ENCODE measurements around the gene CPN1.
"Not testable (repeated sequence)": the region's sequence is repeated elsewhere in the genome, so short reads cannot be mapped to it uniquely, and the experiment has no call there.

Gene CPN1

DNA sequence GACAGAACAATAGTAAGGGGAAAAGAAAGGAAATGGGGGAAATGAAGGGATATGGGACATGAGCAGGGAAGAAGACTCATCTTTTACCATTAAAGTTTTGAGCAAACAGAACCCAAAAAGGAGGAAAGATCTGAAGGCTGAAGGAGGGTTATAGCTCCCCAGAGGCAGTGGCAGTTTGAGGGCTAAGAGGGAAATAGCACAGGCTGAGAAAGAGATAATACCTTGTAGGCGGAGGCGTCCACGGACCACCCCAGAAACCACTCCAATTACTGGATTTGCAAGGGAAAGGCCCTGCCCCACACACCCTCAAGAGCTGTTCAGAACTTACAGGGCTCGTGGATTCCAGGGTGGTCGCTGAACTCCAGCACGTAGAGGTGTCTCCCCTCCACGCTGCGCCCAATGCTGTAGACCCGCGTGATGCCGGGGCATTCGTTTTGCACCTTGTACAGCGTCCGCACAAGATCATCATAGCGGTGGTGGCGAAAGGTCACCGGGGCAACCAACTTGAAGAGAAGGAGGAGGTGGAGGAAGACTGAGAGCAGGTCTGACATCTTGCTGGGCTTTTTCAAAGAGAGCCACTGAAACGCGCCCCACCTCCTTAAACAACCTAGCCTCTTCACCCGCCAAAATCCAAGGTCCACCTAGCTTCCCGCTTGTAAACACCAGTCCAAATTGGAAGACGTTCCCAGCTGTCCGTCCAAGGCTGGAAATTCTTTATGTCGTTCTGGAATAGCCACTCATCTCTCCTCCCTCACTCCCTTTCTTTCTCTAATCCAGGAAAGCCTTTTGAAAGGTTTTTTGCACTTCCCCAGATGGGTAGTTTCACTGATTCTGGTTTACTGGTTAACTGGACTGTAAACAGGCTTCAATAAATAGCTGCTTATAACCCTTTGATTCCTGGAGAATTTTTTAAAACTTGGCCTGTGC is at the start of gene CPN1:
TSS of gene CPN1 (minus strand) at position 795 of the 927 bp plus-strand sequence. CDS start at position 551, 244 bp downstream.
- no peak for DNase-seq (ENCODE audit: low spot score)

GRCh38 chr10:100130831-100131230 is 49.2 kb upstream of the CPN1 start:
- no peak for DNase-seq (ENCODE audit: low spot score)

DNA sequence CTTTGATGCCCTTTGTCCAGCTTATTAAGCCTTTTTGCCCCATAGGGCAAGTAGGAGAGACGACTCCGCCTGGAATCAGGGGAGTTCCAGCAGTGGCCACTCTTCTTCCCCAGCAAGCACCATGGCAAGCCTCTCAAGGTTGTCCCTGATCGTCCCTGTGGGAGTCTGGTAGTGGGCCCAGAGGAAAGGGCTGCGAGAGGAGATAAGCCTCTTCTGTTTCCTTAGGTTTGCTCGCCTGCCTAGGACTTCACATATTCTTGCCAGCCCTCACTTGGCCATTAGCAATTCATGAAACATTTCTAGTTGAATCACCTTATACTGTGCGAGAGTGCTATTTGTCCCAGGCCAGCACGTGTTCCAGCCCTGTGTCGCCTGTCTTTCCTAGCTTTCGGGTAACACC is 47.8 kb upstream of the CPN1 start:
- no peak for DNase-seq (ENCODE audit: low spot score)

DNA sequence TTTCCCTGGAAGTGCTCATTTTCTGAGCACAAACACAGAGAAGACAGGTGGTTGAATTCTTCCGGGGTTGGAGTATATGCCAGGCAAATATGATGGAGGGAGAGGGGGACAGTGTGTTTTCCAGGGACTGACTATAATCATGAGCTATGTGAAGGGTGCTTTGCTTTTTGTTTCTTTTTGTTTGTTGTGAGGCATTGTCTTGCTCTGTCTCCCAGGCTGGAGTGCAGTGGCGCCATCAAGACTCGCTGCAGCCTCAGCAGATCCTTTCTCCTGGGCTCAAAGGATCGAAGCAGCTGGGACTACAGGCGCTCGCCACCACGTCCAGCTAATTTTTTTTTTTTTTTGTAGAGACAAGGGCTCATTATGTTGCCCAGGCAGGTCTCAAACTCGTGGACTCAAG is 47.3 kb upstream of the CPN1 start:
- DNase-seq (ENCODE audit: low spot score): no peak

DNA sequence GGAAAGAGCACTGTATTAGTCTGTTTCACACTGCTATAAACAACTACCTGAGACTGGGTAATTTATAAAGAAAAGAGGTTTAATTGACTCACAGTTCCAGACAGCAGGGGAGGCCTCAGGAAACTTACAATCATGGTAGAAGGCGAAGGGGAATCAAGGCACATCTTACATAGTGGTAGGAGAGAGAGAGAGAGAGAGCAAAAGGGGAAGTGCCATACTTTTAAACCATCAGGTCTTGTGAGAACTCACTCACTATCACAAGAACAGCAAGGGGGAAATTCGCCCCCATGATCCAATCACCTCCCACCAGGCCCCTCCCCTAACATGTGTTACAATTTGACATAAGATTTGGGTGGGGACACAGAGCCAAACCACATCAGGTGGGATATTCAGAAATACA is 43.7 kb upstream of the CPN1 start:
- DNase-seq (ENCODE audit: low spot score): not testable (repeated sequence)

DNA sequence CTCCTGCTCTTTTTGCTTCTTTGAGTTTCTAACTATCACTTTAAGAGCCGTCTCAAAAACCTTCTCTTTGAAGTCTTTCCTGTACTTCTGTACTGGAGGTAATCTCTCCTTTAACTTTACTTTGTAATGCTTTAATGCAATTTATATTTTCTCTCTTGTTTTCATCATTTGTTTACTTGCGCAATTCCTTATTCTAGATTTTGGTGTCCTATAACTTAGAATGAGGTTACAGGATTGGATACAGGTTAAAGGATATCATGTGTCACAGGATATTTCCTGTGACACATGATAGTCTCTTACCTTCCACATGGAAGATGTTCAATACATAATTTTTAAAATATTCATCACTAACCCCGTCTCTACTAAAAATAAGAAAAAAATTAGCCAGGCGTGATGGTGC is 42.4 kb upstream of the CPN1 start:
- no peak for DNase-seq (ENCODE audit: low spot score)

DNA sequence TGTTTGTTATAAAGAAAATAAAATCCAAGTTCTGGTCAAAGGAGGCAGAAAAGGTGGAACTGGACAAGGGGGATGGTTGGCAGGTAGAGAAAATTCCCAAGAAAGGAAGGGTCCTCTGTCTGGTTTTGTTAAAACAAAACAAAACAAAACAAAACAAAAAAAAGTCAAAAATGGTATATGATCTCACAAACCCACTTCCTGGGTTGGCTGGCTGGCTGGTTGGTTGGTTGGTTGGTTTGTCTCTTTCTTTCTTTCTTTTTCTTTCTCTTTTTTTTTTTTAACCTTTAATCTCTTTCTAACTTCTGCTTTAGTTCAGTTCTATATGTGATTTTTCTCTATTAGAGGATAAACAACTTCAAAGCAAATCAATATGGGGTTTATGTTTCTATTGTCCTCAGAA is 41.1 kb upstream of the CPN1 start:
- DNase-seq (ENCODE audit: low spot score): no peak

DNA sequence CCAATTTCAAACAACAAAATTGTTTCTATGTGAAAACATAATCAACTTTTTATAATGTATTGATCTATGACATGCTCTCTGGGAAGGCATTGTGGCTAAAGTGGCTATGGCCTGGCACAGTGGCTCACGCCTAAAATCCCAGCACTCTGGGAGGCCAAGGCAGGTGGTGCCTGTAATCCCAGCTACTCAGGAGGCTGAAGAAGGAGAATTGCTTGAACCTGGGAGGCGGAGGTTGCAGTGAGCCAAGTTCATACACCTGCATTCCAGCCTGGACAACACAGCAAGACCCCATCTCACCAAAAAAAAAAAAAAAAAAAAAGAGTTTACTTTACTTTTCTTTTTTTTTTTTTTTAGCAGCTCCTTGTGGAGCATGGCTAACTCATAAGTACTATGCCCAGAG is 38.9 kb upstream of the CPN1 start:
- no peak for DNase-seq (ENCODE audit: low spot score)

GRCh38 chr10:100119726-100120125 is 38.1 kb upstream of the CPN1 start:
- no peak for DNase-seq (ENCODE audit: low spot score)

DNA sequence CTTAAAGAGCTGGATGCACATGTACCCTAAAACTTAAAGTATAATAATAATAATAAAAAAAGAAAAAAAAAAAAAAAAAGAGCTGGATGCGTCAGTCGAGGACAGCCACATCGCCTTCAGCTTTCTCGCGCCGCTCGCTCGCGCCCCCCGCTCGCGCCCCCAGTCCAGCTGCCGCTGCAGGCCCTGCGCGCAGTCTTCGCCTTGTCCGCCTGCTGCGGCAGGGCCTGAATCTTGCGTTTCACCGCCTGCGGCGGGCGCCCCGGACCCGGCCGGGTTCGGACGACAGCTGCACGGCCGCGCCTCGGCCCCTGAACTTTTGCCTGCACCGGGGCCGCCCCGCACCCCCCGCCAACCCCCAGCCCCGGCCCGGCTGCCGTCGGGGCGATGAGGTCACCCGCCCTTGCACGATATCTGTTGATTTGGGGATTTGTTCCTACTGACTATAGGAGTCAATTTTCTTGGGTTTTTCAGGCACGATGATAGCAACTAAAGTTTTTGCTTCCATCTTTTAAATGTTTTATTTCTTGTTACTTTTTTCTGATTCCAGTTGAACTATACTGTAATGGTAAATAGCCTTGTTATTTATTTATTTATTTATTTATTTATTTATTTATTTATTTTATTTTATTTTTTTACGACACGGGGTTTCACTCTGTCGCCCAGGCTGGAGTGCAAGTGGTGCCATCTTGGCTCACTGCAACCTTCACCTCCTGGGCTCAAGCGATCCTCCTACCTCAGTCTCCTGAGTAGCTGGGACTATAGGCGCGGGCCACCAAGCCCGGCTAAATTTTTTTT is 33.5 kb upstream of the CPN1 start:
- DNase-seq (ENCODE audit: low spot score): no peak

- DNase-seq (ENCODE audit: low spot score): no peak
Measured at GRCh38 chr10:100114460-100114859, 32.8 kb upstream of the CPN1 start.

DNA sequence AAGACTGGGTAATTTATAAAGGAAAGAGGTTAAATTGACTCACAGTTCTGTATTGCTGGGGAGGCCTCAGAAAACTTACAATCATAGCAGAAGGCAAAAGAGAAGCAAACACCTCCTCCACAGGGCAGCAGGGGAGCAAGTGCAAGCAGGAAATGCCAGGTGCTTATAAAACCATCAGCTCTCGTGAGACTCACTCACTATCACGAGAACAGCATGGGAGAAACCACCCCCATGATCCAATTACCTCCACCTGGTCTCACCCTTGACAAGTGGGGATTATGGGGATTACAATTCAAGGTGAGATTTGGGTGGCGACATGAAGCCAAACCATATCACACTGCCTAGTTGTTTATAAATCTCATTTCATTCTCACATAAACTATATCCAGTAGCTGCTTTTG is 28.0 kb upstream of the CPN1 start:
- no peak for DNase-seq (ENCODE audit: low spot score)

DNA sequence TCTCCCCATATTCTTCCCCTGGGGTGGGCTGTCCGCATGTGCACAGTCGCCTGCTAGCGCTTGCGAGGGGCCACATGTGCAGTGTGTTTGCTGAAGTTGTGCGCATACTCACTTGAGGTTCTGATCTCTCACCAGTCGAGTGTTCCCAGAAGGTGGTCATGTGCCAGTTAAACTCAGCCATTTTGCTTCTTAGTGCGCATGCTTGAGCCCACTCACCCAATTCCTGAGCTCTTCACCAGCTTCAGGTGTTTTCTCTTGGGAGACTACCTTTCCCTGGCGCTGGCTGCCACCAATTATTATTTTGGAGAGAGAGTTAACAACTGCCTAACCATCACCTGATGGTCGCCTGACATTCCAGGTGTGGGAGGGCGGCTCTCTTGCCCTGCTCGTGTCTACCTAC is 25.2 kb upstream of the CPN1 start:
- DNase-seq (ENCODE audit: low spot score): no peak

DNA sequence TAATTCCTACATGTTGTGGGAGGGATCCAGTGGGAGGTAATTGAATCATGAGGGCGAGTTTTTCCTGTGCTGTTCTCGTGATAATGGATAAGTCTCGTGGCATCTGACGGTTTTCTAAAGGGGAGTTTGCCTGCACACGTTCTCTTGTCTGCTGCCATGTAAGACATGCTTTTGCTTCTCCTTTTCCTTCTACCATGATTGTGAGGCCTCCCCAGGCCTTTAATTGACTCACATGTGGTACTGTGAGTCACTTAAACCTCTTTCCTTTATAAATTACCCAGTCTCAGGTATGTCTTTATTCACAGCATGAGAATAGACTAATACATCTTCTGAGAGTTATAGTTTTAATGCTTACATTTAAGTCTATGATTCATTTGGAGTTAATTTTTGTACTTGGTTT is 22.6 kb upstream of the CPN1 start:
- DNase-seq (ENCODE audit: low spot score): no peak

DNA sequence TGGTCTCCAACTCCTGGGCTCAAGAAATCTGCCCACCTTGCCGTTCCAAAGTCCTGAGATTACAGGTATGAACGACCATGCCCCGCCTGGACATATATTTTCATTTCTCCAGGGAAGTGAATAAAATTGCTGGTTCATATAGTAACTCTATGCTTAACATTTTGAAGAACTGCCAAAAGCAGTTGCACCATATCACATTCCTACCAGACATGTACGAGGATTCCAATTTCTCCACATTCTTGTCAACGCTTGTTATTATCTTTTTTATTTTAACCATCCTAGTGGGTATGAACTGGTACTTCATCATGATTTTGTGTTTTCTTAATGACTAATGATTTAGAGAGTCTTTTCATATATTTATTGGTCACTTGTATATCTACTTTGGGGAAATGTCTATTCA is 21.9 kb upstream of the CPN1 start:
- DNase-seq (ENCODE audit: low spot score): no peak

- DNase-seq (ENCODE audit: low spot score): no peak
Measured at GRCh38 chr10:100101192-100102076, 19.8 kb upstream of the CPN1 start.

DNA sequence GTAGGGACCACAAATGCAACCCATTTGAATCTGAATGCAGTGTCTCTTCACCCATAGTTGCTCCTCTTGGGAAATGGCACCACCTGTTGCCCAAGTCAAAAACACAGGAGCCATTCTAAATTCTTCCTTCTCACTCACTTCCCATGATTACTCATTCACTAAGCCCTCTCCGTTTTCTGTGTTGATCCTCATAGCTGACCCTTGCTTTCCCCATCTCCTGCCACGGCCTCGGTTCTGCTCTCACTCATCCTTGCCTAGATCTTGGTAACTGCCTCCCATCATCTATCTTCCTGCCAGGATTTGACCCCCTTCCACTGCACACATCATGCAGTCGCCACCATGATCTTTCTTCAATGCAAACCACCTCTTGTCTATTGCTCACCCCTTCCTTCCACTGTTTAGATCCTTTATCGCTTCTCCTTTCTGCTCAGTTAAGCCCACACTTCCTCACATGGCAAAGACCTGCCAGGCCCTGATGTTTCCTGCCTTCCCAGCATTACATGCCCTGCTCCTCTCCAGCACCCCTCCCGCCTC is 19.0 kb upstream of the CPN1 start:
- DNase-seq (ENCODE audit: low spot score): no peak

GRCh38 chr10:100089241-100089640 is 7.6 kb upstream of the CPN1 start:
- no peak for DNase-seq (ENCODE audit: low spot score)

- DNase-seq (ENCODE audit: low spot score): not testable (repeated sequence)
Measured at GRCh38 chr10:100086708-100087107, 5.0 kb upstream of the CPN1 start.

GRCh38 chr10:100085596-100085995 is 3.9 kb upstream of the CPN1 start:
- DNase-seq (ENCODE audit: low spot score): no peak

- DNase-seq (ENCODE audit: low spot score): no peak
Measured at GRCh38 chr10:100083623-100084022, 2.0 kb upstream of the CPN1 start.

- DNase-seq (ENCODE audit: low spot score): not testable (repeated sequence)
Measured at GRCh38 chr10:100082276-100082675, 607 bp upstream of the CPN1 start.

All from D341Med (cell line).